GM18907 (cell line): ENCODE measurements around the gene P4HTM.
A peak's percentile ranks its signal among the peaks of the same experiment; 100 is the strongest.

ENCODE experiments used
- ATAC-seq: cut with Tn5 transposase; IDR thresholded peaks from one replicate; pipeline ENCODE4 v1.9.1; 2021; ENCODE audit warnings: mild to moderate bottlenecking, moderate library complexity; ENCODE audit not compliant: unreplicated experiment

P4HTM gene

GRCh38 chr3:48983096-48983495 lies 6.9 kb upstream of the P4HTM start:
- ATAC-seq: no peak

GRCh38 chr3:48984663-48985062 lies 5.4 kb upstream of the P4HTM start:
- ATAC-seq: no peak

GRCh38 chr3:48985831-48986376 lies 4.1 kb upstream of the P4HTM start:
- no peak for ATAC-seq

- peak; percentile 1 for ATAC-seq
Measured at GRCh38 chr3:48989126-48989795, 780 bp upstream of the P4HTM start.

GRCh38 chr3:48990636-48991469 lies 812 bp downstream of the P4HTM start:
- peak; percentile 20 for ATAC-seq

- ATAC-seq: no peak
Measured at GRCh38 chr3:48991851-48992545, 2.0 kb downstream of the P4HTM start.

- ATAC-seq: no peak
Measured at GRCh38 chr3:48993834-48994233, 3.8 kb downstream of the P4HTM start.

- no peak for ATAC-seq
Measured at GRCh38 chr3:48996640-48997039, 6.6 kb downstream of the P4HTM start.

GRCh38 chr3:48997102-48997635 lies 7.1 kb downstream of the P4HTM start:
- no peak for ATAC-seq

- ATAC-seq: no peak
Measured at GRCh38 chr3:48997714-48998637, 7.9 kb downstream of the P4HTM start.

- ATAC-seq: no peak
Measured at GRCh38 chr3:48999085-48999858, 9.2 kb downstream of the P4HTM start.

GRCh38 chr3:49001155-49001554 lies 11.1 kb downstream of the P4HTM start:
- no peak for ATAC-seq

- ATAC-seq: no peak
Measured at GRCh38 chr3:49004352-49005302, 14.6 kb downstream of the P4HTM start.

- no peak for ATAC-seq
Measured at GRCh38 chr3:49005303-49005680, 15.3 kb downstream of the P4HTM start.

- no peak for ATAC-seq
Measured at GRCh38 chr3:49005998-49006397, 16.0 kb downstream of the P4HTM start.

- peak; percentile 3 for ATAC-seq
Measured at GRCh38 chr3:49006408-49007067, 16.5 kb downstream of the P4HTM start.

GRCh38 chr3:49007068-49007770 lies 17.2 kb downstream of the P4HTM start, which contains the start of gene WDR6:
TSS of gene WDR6 (plus strand) at chr3:49007391. CDS start at chr3:49007432, 41 bp downstream.
- peak; percentile 88 for ATAC-seq
